Natural killer cell (primary cell): Measurements from ENCODE around the gene VSNL1. TPM values are rescaled to one million over a fixed set of nuclear protein-coding genes. Genes with fewer than 3 reads are reported as not detected.

ENCODE experiments used
- ATAC-seq, 3 donors: fragments of 150-1000 bp in 2 of 3; fragments of 200-7000 bp in 1 of 3; cut with Tn5 transposase; 1 replicate in 1 of 3; 2 replicates in 2 of 3; pipeline ENCODE4 v1.10.0; 2021; ENCODE audit warnings: mild to moderate bottlenecking in 2 of 3, moderate library complexity in 2 of 3
- DNase-seq, 2 donors: peaks; one replicate each; pipeline versions ENCODE4 v3.0.0 to v3.0.0-alpha.2; 2013 to 2021; ENCODE audit warnings: mixed read lengths in 1 of 2
- H3K27ac ChIP-seq: one replicate; pipeline ENCODE4 v1.5.1; 2013; ENCODE audit warnings: mild to moderate bottlenecking, low read length
- H3K27me3 ChIP-seq: one replicate; pipeline ENCODE4 v1.6.1; 2013; ENCODE audit warnings: low read length; ENCODE audit not compliant: control insufficient read depth, insufficient read depth
- H3K36me3 ChIP-seq: one replicate; pipeline ENCODE4 v1.6.1; 2013; ENCODE audit warnings: low read length; ENCODE audit not compliant: control insufficient read depth, insufficient read depth
- H3K4me1 ChIP-seq: one replicate; pipeline ENCODE4 v1.6.1; 2013; ENCODE audit warnings: low read length; ENCODE audit not compliant: control insufficient read depth, insufficient read depth
- H3K4me3 ChIP-seq: one replicate; pipeline ENCODE4 v1.5.1; 2013; ENCODE audit warnings: low read length
- H3K9me3 ChIP-seq: one replicate; pipeline ENCODE4 v1.6.1; 2013; ENCODE audit warnings: low read length; ENCODE audit not compliant: control insufficient read depth, insufficient read depth
- H3K27ac Mint-ChIP-seq, 2 donors: one replicate each; pipeline ENCODE4 v1.8.0; 2022; ENCODE audit warnings: mild to moderate bottlenecking in 2 of 2, mixed read lengths in 2 of 2, moderate library complexity in 1 of 2
- H3K27me3 Mint-ChIP-seq, 2 donors: one replicate each; pipeline ENCODE4 v1.8.0; 2022; ENCODE audit warnings: low read depth in 2 of 2, mixed read lengths in 2 of 2
- H3K36me3 Mint-ChIP-seq: one replicate; pipeline ENCODE4 v1.8.0; 2022; ENCODE audit warnings: mixed read lengths
- H3K4me1 Mint-ChIP-seq, 2 donors: one replicate each; pipeline ENCODE4 v1.8.0; 2022; ENCODE audit warnings: mixed read lengths in 2 of 2
- H3K4me3 Mint-ChIP-seq: one replicate; pipeline ENCODE4 v1.8.0; 2022; ENCODE audit warnings: mild to moderate bottlenecking, moderate library complexity, mixed read lengths
- H3K9me3 Mint-ChIP-seq, 2 donors: one replicate each; pipeline ENCODE4 v1.8.0; 2022; ENCODE audit warnings: mixed read lengths in 2 of 2
- WGBS: methylation state at CpG from one replicate; pipeline ENCODE4 v1.1.7; 2013; ENCODE audit warnings: missing lambda C conversion rate; ENCODE audit not compliant: insufficient coverage; 5-methylcytosine and 5-hydroxymethylcytosine counted together
- intact Hi-C: fragments of 100-400 bp; cut with micrococcal nuclease; formaldehyde crosslinking; loops from one replicate; pipeline ENCODE4 v1.14.2; 2022
- total RNA-seq, 4 donors: library from RNA; stranded (reverse); fragments of 120-200 nt in 1 of 4; gene quantifications; one replicate each; pipeline versions ENCODE4 v1.2.3 to v1.2.4, GENCODE V29; 2013 to 2022
- TF ChIP-seq, protein P1 (sequence below): fragments of 200-600 bp; IDR thresholded peaks from one replicate; pipeline ENCODE4 v1.8.0; 2022; ENCODE audit warnings: antibody characterized with exemption

The VSNL1 gene
- total RNA-seq, 3 donors from 2014 or later (not counting 1 experiment from before 2014, with no cell fraction given) = not detected

DNA sequence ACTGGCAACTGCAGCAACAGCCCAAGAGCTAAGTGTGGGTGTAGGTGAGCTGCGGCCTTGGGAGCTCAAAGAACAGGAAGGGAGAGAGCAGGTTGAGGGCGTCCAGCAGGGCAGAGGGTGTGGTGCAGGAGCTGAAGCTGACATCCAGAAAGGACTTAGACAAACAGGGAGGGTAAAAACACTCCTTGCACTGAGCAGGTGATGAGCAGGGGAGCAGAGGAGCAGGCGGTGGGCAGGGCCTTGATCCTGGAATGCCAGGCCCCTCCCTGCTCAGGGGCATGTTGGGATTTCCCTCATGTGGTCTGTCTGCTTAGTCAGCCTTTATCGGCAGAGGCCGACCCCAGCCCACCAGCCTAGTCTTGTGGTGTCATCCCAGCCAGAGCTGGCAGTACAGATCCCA is 63.6 kb downstream of the VSNL1 start:
- Mint-ChIP-seq H3K36me3 (no peaks in the 10 kb centered on the region), H3K27ac (no peak overlapping the region), H3K4me1 (no peaks in the 10 kb centered on the region), H3K27me3 (peaks cover 5 to 11% of the 10 kb centered on the region in 2 donors), H3K9me3 (no peaks in the 10 kb centered on the region), H3K4me3 (no peak overlapping the region)
- WGBS = 87% methylated on average over 5 of the region's 5 CpGs
- no peak for DNase-seq
- no peak overlapping the region for H3K4me3 ChIP-seq
- no peaks in the 10 kb centered on the region for H3K9me3 ChIP-seq
- no peaks in the 10 kb centered on the region for H3K27me3 ChIP-seq
- intact Hi-C loops = no loop called here
- no peak for ATAC-seq
- no peak overlapping the region for H3K27ac ChIP-seq
- TF ChIP-seq, protein P1, sequence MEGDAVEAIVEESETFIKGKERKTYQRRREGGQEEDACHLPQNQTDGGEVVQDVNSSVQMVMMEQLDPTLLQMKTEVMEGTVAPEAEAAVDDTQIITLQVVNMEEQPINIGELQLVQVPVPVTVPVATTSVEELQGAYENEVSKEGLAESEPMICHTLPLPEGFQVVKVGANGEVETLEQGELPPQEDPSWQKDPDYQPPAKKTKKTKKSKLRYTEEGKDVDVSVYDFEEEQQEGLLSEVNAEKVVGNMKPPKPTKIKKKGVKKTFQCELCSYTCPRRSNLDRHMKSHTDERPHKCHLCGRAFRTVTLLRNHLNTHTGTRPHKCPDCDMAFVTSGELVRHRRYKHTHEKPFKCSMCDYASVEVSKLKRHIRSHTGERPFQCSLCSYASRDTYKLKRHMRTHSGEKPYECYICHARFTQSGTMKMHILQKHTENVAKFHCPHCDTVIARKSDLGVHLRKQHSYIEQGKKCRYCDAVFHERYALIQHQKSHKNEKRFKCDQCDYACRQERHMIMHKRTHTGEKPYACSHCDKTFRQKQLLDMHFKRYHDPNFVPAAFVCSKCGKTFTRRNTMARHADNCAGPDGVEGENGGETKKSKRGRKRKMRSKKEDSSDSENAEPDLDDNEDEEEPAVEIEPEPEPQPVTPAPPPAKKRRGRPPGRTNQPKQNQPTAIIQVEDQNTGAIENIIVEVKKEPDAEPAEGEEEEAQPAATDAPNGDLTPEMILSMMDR = no peak
- no peaks in the 10 kb centered on the region for H3K36me3 ChIP-seq
- no peaks in the 10 kb centered on the region for H3K4me1 ChIP-seq

DNA sequence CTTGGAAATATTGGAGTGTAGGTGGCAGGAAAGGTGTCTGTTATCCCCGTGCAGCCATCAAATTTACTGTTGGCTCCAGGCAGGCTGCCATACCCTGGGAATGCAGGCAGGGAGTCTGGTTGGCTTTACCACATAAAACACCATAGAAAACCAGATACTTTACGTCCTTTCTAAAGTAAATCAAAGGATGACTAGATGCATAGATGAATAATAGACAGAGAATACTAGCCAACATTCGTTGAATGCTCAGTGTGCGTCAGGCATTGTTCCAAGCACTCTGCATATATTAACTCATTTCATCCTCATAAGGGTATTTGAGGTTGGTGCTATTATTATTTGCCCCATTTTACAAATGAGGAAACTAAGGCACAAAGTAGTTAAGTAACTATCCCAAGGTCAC is 65.2 kb downstream of the VSNL1 start:
- no peaks in the 10 kb centered on the region for H3K36me3 ChIP-seq
- TF ChIP-seq, protein P1 = no peak
- Mint-ChIP-seq H3K4me3 (no peak overlapping the region), H3K27me3 (peaks cover 5 to 11% of the 10 kb centered on the region in 2 donors), H3K9me3 (no peaks in the 10 kb centered on the region), H3K4me1 (no peaks in the 10 kb centered on the region), H3K27ac (no peak overlapping the region), H3K36me3 (no peaks in the 10 kb centered on the region)
- H3K4me1 ChIP-seq = no peaks in the 10 kb centered on the region
- DNase-seq = no peak
- H3K9me3 ChIP-seq = no peaks in the 10 kb centered on the region
- intact Hi-C loops = no loop called here
- ATAC-seq = no peak
- H3K27ac ChIP-seq = no peak overlapping the region
- H3K4me3 ChIP-seq = no peak overlapping the region
- WGBS = 76% methylated on average over 3 of the region's 4 CpGs
- no peaks in the 10 kb centered on the region for H3K27me3 ChIP-seq

DNA sequence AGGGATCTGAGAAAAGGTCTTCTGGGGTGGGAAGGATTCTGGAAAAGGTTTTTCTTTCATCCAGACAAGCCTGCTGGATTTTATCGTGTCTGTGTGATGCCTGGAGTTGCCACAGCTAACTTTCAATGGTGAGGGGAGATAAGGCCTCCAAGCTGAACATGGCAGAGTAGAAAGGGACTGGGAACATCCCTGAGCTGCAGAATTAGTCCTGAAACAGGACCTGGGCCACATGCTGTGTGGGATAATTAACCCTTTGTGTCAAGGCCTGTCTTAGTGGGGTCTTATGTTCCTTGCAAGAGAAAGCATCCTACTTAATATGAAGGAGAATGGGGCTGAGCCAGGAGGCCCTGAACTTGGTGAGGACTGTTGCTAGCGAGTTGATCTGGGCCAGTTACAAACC is 66.4 kb downstream of the VSNL1 start:
- H3K27ac ChIP-seq = no peak overlapping the region
- Mint-ChIP-seq H3K4me1 (no peaks in the 10 kb centered on the region), H3K36me3 (no peaks in the 10 kb centered on the region), H3K27ac (no peak overlapping the region), H3K9me3 (no peaks in the 10 kb centered on the region), H3K4me3 (no peak overlapping the region), H3K27me3 (peaks cover 5 to 11% of the 10 kb centered on the region in 2 donors)
- intact Hi-C loops = no loop called here
- H3K9me3 ChIP-seq = no peaks in the 10 kb centered on the region
- H3K27me3 ChIP-seq = no peaks in the 10 kb centered on the region
- 80% methylated on average over 2 of the region's 2 CpGs for WGBS
- TF ChIP-seq, protein P1 = no peak
- no peak overlapping the region for H3K4me3 ChIP-seq
- ATAC-seq = no peak
- H3K36me3 ChIP-seq = no peaks in the 10 kb centered on the region
- no peaks in the 10 kb centered on the region for H3K4me1 ChIP-seq
- no peak for DNase-seq

DNA sequence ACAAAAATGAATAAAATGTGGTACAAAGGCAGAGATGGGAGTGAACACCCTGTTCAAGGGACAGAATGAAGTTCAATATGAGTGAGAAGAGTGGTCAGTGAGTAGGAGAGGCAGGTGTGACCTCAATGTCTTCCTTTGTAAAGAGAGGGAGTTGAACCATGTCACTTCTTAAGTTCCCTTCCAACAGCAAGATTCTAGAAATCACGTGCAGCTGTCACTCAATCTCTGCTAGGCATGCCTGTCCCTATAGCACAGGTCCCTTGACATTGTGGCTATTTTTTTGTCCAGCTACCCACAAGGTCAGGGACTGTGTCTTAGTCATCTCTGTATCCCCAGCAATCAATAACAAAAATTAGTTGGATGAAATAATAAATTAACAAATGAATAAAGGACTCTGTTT is 66.9 kb downstream of the VSNL1 start:
- no peak overlapping the region for H3K4me3 ChIP-seq

More for the DNA sequence above, 66.9 kb downstream of the VSNL1 start:
- 93% methylated on average over 1 of the region's 1 CpG for WGBS
- no peak overlapping the region for H3K4me3 Mint-ChIP-seq
- Histone ChIP-seq H3K36me3 (no peaks in the 10 kb centered on the region), H3K9me3 (no peaks in the 10 kb centered on the region), H3K27ac (no peak overlapping the region), H3K27me3 (no peaks in the 10 kb centered on the region), H3K4me1 (no peaks in the 10 kb centered on the region)
- H3K9me3 Mint-ChIP-seq = no peaks in the 10 kb centered on the region
- H3K27ac Mint-ChIP-seq = no peak overlapping the region
- intact Hi-C loops = no loop called here
- H3K4me1 Mint-ChIP-seq = no peaks in the 10 kb centered on the region
- H3K27me3 Mint-ChIP-seq = peaks cover 5 to 11% of the 10 kb centered on the region in 2 donors
- TF ChIP-seq, protein P1 = no peak
- H3K36me3 Mint-ChIP-seq = no peaks in the 10 kb centered on the region
- DNase-seq (no peak), ATAC-seq (no peak)
